BLaER1 treated with 17β-estradiol and CSF1 and Interleukin-3, amounts not matched to agents 10 nM and 100 nM (cell line): ENCODE results near the gene CDC25B.
A peak's percentile ranks its signal among the peaks of the same experiment; 100 is the strongest.

Source experiments
- H3K27ac ChIP-seq, 11 experiments: shearing (Covaris generic); formaldehyde crosslinking; 2 replicates each; pipeline ENCODE4 v1.8.1; 2022
- H3K27me3 ChIP-seq, 11 experiments: shearing (Covaris generic); formaldehyde crosslinking; 2 replicates each; pipeline ENCODE4 v1.8.1; 2022
- H3K36me3 ChIP-seq, 11 experiments: shearing (Covaris generic); formaldehyde crosslinking; 2 replicates each; pipeline ENCODE4 v1.8.1; 2022
- H3K4me1 ChIP-seq, 10 experiments: shearing (Covaris generic); formaldehyde crosslinking; 2 replicates each; pipeline ENCODE4 v1.8.1; 2022
- H3K4me2 ChIP-seq, 11 experiments: shearing (Covaris generic); formaldehyde crosslinking; 2 replicates each; pipeline ENCODE4 v1.8.1; 2022
- H3K4me3 ChIP-seq, 10 experiments: shearing (Covaris generic); formaldehyde crosslinking; 2 replicates each; pipeline ENCODE4 v1.8.1; 2022
- H3K9ac ChIP-seq, 11 experiments: shearing (Covaris generic); formaldehyde crosslinking; 2 replicates each; pipeline ENCODE4 v1.8.1; 2022
- H3K9me3 ChIP-seq, 11 experiments: shearing (Covaris generic); formaldehyde crosslinking; replicated peaks in 1 of 11; 2 replicates each; pipeline ENCODE4 v1.8.1; 2022
- H4K20me1 ChIP-seq, 11 experiments: shearing (Covaris generic); formaldehyde crosslinking; 2 replicates each; pipeline ENCODE4 v1.8.1; 2022
- Cebpa-rat ChIP-seq, 11 experiments: shearing (Covaris generic); IDR thresholded peaks; 2 replicates each; pipeline ENCODE4 v1.8.1; 2022

The CDC25B gene

GRCh38 chr20:3752386-3752759, 43.7 kb upstream of the CDC25B start:
- Histone ChIP-seq H3K9ac (peak overlapping the region in 10 of 11 experiments; percentile 15 to 66 (median 56); a peak in 16 of 22 replicates), H3K36me3 (peaks cover 49 to 71% (median 56%) of the 10 kb centered on the region in 11 experiments), H3K4me3 (peak overlapping the region; percentile 43 to 60 (median 52); a peak in 18 of 20 replicates), H3K27me3 (no peaks in the 10 kb centered on the region), H4K20me1 (peaks cover 0 to 95% (median 66%) of the 10 kb centered on the region in 11 experiments; a peak in 19 of 22 replicates), H3K4me2 (peak overlapping the region; percentile 62 to 90 (median 79)), H3K4me1 (peaks cover 17 to 49% (median 32%) of the 10 kb centered on the region in 10 experiments), H3K9me3 (no peaks in the 10 kb centered on the region), H3K27ac (peak overlapping the region in 5 of 11 experiments; percentile 22 to 44 (median 35); a peak in 8 of 22 replicates)
- no peak for TF ChIP-seq Cebpa-rat (IDR thresholded peaks at IDR 0.05)

DNA sequence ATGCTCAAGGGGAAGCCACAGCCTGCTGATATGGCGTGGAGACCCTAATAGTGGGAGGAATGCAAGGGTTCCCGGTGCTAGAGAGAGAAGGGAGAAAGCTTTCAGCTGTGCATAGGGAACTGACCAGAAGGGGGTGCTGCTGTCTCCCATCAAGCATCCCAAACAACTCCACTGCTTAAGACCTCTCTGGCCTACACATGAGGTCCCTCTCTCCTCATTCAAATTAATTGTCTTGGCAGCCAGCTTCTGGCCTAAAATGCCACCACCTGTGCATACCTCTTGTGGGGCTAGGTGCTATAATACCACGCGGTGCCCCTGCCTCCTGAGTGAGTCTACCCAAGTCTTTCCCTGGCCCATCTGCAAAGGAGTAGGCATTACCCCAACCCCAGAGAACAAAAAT, 43.0 kb upstream of the CDC25B start:
- H3K4me3 ChIP-seq = peak overlapping the region in 2 of 10 experiments; percentile 43 to 54; a peak in 1 of 20 replicates
- TF ChIP-seq Cebpa-rat (IDR thresholded peaks at IDR 0.05) = no peak
- H4K20me1 ChIP-seq = peaks cover 0 to 94% (median 71%) of the 10 kb centered on the region in 11 experiments; a peak in 19 of 22 replicates
- peak overlapping the region in 1 of 11 experiments; percentile 29; a peak in 2 of 22 replicates for H3K27ac ChIP-seq
- peak overlapping the region in 6 of 11 experiments; percentile 8 to 54 (median 17); a peak in 5 of 22 replicates for H3K9ac ChIP-seq
- H3K9me3 ChIP-seq = no peaks in the 10 kb centered on the region
- peak overlapping the region; percentile 62 to 90 (median 79); a peak in 21 of 22 replicates for H3K4me2 ChIP-seq
- peaks cover 21 to 56% (median 38%) of the 10 kb centered on the region in 10 experiments for H3K4me1 ChIP-seq
- peaks cover 56 to 78% (median 63%) of the 10 kb centered on the region in 11 experiments for H3K36me3 ChIP-seq
- no peaks in the 10 kb centered on the region for H3K27me3 ChIP-seq

DNA sequence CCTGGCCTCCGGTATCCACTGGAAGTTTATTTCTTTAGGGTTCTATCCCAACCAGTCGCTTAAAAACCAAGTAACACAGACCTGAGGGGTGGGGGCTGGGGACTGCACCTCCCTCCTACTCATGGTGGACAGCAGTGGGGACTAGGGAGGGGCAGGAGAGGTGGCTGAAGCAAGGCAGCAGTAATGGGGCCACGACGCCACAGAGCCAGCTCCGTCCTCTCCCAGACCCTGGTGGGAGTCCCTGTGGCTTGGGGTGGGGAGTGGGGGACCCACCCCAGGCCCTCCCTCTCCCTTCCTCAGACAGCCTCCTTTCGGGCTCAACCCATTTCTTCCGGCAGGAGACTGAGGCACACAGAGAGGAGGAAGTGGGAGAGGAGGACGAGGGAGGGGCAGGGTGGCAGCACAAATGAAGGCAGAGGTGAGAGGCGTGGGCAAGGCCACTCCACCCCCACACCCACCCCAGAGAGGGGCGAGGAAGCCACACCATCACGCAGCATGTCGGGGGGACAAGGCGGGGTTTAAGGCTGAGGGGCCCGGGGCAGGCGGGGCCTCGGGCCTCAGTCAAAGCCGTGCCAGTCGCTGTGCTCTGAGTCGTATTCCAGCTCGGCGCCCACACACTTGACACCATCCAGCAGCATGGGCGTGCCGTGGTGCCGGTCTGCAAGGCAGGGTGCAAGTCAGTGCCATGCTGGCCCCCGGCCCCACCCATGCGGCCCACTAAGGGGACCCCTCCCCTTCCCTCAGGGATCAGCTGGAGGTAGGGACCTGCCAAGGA, 42.4 kb upstream of the CDC25B start:
- Histone ChIP-seq H3K4me2 (peak overlapping the region in 5 of 11 experiments; percentile 8 to 90 (median 79); a peak in 2 of 22 replicates), H3K4me1 (peaks cover 21 to 62% (median 44%) of the 10 kb centered on the region in 10 experiments), H3K36me3 (peaks cover 62 to 84% (median 69%) of the 10 kb centered on the region in 11 experiments), H3K9ac (peak overlapping the region in 4 of 11 experiments; percentile 8 to 38 (median 14); a peak in 5 of 22 replicates), H3K27me3 (no peaks in the 10 kb centered on the region), H3K4me3 (no peak overlapping the region), H3K9me3 (no peaks in the 10 kb centered on the region), H4K20me1 (peaks cover 0 to 89% (median 71%) of the 10 kb centered on the region in 11 experiments; a peak in 19 of 22 replicates), H3K27ac (peak overlapping the region in 2 of 11 experiments; percentile 15 to 16; a peak in 3 of 22 replicates)
- no peak for TF ChIP-seq Cebpa-rat (IDR thresholded peaks at IDR 0.05)

DNA sequence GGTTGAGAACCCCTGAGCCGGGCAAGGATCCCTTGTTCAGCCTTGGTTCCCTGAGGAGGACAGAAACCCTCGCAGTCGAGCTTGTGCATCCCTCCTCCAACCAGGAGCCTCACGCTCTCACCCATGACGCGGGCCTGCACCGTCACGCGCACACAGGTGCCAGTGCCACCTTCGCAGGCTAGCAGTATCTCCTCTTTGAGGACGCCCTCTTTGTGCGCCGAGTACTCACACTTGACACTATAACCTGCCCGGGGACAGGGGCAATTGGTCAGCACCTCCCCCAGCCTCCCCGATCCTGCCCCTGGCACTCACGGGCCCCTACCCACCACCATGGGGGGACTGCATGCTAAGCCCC, 41.9 kb upstream of the CDC25B start:
- Histone ChIP-seq H3K36me3 (peaks cover 67 to 90% (median 74%) of the 10 kb centered on the region in 11 experiments), H3K9me3 (no peaks in the 10 kb centered on the region), H4K20me1 (peaks cover 3 to 91% (median 74%) of the 10 kb centered on the region in 11 experiments; a peak in 21 of 22 replicates), H3K27ac (peak overlapping the region in 2 of 11 experiments; percentile 3 to 15; a peak in 1 of 22 replicates), H3K4me2 (no peak overlapping the region), H3K27me3 (no peaks in the 10 kb centered on the region), H3K4me1 (peaks cover 21 to 68% (median 50%) of the 10 kb centered on the region in 10 experiments), H3K4me3 (no peak overlapping the region), H3K9ac (peak overlapping the region in 2 of 11 experiments; percentile 1 to 8; a peak in 3 of 22 replicates)
- no peak for TF ChIP-seq Cebpa-rat (IDR thresholded peaks at IDR 0.05)

GRCh38 chr20:3755269-3755668, 40.8 kb upstream of the CDC25B start:
- Histone ChIP-seq H4K20me1 (peaks cover 13 to 92% (median 84%) of the 10 kb centered on the region in 11 experiments; a peak in 21 of 22 replicates), H3K4me1 (peaks cover 29 to 78% (median 60%) of the 10 kb centered on the region in 10 experiments), H3K4me2 (no peak overlapping the region), H3K27ac (peak overlapping the region in 6 of 11 experiments; percentile 25 to 75 (median 48); a peak in 7 of 22 replicates), H3K36me3 (peaks cover 76 to 99% (median 82%) of the 10 kb centered on the region in 11 experiments), H3K9me3 (no peaks in the 10 kb centered on the region), H3K4me3 (no peak overlapping the region), H3K27me3 (no peaks in the 10 kb centered on the region), H3K9ac (peak overlapping the region in 1 of 11 experiments; percentile 12; a peak in 2 of 22 replicates)
- no peak for TF ChIP-seq Cebpa-rat (IDR thresholded peaks at IDR 0.05)

DNA sequence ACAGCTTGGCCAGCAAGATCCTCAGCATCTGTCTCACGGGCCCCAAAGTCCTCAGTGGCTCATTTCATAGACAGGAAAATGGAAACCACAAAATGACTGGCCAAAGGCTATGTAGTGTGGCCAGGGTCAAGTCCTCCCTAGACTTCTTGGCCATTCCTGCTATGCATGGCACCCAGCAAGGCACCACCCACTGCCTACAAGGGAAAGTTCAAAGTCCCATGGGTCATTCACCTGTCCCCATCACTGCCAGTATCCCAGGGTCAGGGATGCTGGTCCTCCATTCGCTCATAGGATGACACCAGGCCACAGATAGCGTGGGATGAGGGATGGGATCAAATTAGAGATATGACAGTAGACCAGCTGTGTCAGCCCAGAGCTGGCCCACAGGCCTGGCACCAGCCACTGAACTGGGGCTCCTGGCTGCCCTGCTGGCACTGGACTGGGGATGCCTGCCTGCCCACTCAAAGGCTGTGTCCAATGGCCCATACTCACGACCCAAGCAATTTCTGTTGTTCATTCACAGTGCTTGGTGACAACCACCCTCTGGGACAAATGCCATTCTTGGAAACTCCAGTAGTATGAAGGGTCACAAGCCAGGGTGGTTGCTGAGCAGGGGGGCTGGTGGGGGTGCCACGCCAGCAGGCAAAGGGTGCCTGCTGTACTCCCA, 40.2 kb upstream of the CDC25B start:
- H3K9ac ChIP-seq = peak overlapping the region in 5 of 11 experiments; percentile 7 to 50 (median 20); a peak in 5 of 22 replicates
- H3K4me1 ChIP-seq = peaks cover 36 to 84% (median 67%) of the 10 kb centered on the region in 10 experiments
- H3K9me3 ChIP-seq = no peaks in the 10 kb centered on the region
- peaks cover 13 to 94% (median 87%) of the 10 kb centered on the region in 11 experiments; a peak in 21 of 22 replicates for H4K20me1 ChIP-seq
- H3K36me3 ChIP-seq = peaks cover 69 to 98% (median 84%) of the 10 kb centered on the region in 11 experiments
- H3K27ac ChIP-seq = peak overlapping the region in 8 of 11 experiments; percentile 33 to 75 (median 63); a peak in 15 of 22 replicates
- H3K4me3 ChIP-seq = no peak overlapping the region
- H3K4me2 ChIP-seq = peak overlapping the region in 1 of 11 experiments; percentile 84; a peak in 3 of 22 replicates
- TF ChIP-seq Cebpa-rat (IDR thresholded peaks at IDR 0.05) = no peak
- no peaks in the 10 kb centered on the region for H3K27me3 ChIP-seq

DNA sequence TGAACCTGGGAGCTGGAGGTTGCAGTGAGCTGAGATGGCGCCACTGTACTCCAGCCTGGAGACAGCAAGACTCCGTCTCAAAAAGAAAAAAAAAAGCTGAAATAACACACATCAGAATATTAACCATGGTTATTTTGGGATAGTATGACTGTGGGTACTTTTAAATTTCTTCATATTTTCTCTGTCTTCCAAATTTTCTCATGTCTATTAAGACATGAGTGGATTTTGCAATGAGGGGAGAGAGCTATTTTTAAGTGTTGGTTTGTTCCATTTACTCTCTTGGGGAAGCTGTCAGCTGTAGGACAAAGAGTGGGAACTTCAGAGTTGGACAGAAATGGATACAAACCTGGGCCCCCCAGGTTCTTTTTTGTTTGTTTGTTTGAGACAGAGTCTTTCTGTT, 38.8 kb upstream of the CDC25B start:
- H3K36me3 ChIP-seq = peaks cover 67 to 97% (median 82%) of the 10 kb centered on the region in 11 experiments
- peak overlapping the region in 10 of 11 experiments; percentile 26 to 84 (median 56); a peak in 18 of 22 replicates for H3K4me2 ChIP-seq
- peaks cover 13 to 100% (median 81%) of the 10 kb centered on the region in 11 experiments; a peak in 21 of 22 replicates for H4K20me1 ChIP-seq
- H3K9ac ChIP-seq = peak overlapping the region in 9 of 11 experiments; percentile 21 to 59 (median 41); a peak in 13 of 22 replicates
- H3K4me1 ChIP-seq = peaks cover 40 to 88% (median 73%) of the 10 kb centered on the region in 10 experiments
- peak overlapping the region in 10 of 11 experiments; percentile 23 to 76 (median 64); a peak in 19 of 22 replicates for H3K27ac ChIP-seq
- H3K4me3 ChIP-seq = peak overlapping the region in 1 of 10 experiments; percentile 40; a peak in 1 of 20 replicates
- 0 out of 22 replicates have a peak, but pooled peaks of 1 of the 11 experiments have one; percentile 29 for TF ChIP-seq Cebpa-rat (IDR thresholded peaks at IDR 0.05)
- no peaks in the 10 kb centered on the region for H3K9me3 ChIP-seq
- no peaks in the 10 kb centered on the region for H3K27me3 ChIP-seq

GRCh38 chr20:3758566-3758965, 37.5 kb upstream of the CDC25B start:
- Histone ChIP-seq H3K9me3 (no peaks in the 10 kb centered on the region), H3K27me3 (no peaks in the 10 kb centered on the region), H3K4me3 (no peak overlapping the region), H3K27ac (peak overlapping the region in 9 of 11 experiments; percentile 52 to 76 (median 68); a peak in 17 of 22 replicates), H3K4me2 (peak overlapping the region in 4 of 11 experiments; percentile 53 to 84 (median 72); a peak in 6 of 22 replicates), H3K36me3 (peaks cover 67 to 90% (median 82%) of the 10 kb centered on the region in 11 experiments), H3K9ac (peak overlapping the region in 8 of 11 experiments; percentile 33 to 70 (median 55); a peak in 8 of 22 replicates), H4K20me1 (peaks cover 13 to 92% (median 75%) of the 10 kb centered on the region in 11 experiments; a peak in 21 of 22 replicates), H3K4me1 (peaks cover 38 to 88% (median 74%) of the 10 kb centered on the region in 10 experiments)
- TF ChIP-seq Cebpa-rat (IDR thresholded peaks at IDR 0.05) = no peak
